NCI-H69 (cell line): ENCODE measurements around the gene RCVRN.

ENCODE experiments used
- DNase-seq: peaks from one replicate; lab custom pipeline; 2025; lab: John Stamatoyannopoulos, UW

Gene RCVRN

GRCh38 chr17:9898812-9899211 lies 6.3 kb downstream of the RCVRN start:
- DNase-seq, result no peak

- no peak for DNase-seq
These were observed 7.6 kb downstream of the RCVRN start for GRCh38 chr17:9897372-9897968.

GRCh38 chr17:9895923-9896322 lies 9.1 kb downstream of the RCVRN start:
- no peak for DNase-seq

- no peak for DNase-seq
These were observed 10.8 kb downstream of the RCVRN start for GRCh38 chr17:9894231-9894630.

GRCh38 chr17:9893411-9894012 lies 11.6 kb downstream of the RCVRN start:
- no peak for DNase-seq

- no peak for DNase-seq
These were observed 14.9 kb downstream of the RCVRN start for GRCh38 chr17:9890124-9890523.

- DNase-seq, result no peak
These were observed 17.6 kb downstream of the RCVRN start for GRCh38 chr17:9887508-9887907.

GRCh38 chr17:9886141-9886930 lies 18.7 kb downstream of the RCVRN start:
- DNase-seq, result no peak

GRCh38 chr17:9883451-9883850 lies 21.6 kb downstream of the RCVRN start:
- DNase-seq, result no peak

- DNase-seq, result no peak
These were observed 24.5 kb downstream of the RCVRN start for GRCh38 chr17:9880582-9880999.

- no peak for DNase-seq
These were observed 26.1 kb downstream of the RCVRN start for GRCh38 chr17:9878786-9879525.

GRCh38 chr17:9878356-9878755 lies 26.7 kb downstream of the RCVRN start:
- DNase-seq, result no peak

GRCh38 chr17:9875441-9875840 lies 29.6 kb downstream of the RCVRN start:
- no peak for DNase-seq

GRCh38 chr17:9874722-9875121 lies 30.3 kb downstream of the RCVRN start:
- DNase-seq, result no peak

- no peak for DNase-seq
These were observed 32.2 kb downstream of the RCVRN start for GRCh38 chr17:9872852-9873251.

- DNase-seq, result no peak
These were observed 36.5 kb downstream of the RCVRN start for GRCh38 chr17:9868552-9868951.

- DNase-seq, result no peak
These were observed 39.5 kb downstream of the RCVRN start for GRCh38 chr17:9865586-9865985.

- no peak for DNase-seq
These were observed 42.1 kb downstream of the RCVRN start for GRCh38 chr17:9862949-9863348.

GRCh38 chr17:9862220-9862619 lies 42.9 kb downstream of the RCVRN start:
- no peak for DNase-seq

GRCh38 chr17:9860851-9861250 lies 44.2 kb downstream of the RCVRN start:
- DNase-seq, result no peak

GRCh38 chr17:9859781-9860180 lies 45.3 kb downstream of the RCVRN start:
- no peak for DNase-seq

- DNase-seq, result no peak
These were observed 50.0 kb downstream of the RCVRN start for GRCh38 chr17:9855036-9855435.

- DNase-seq, result no peak
These were observed 50.8 kb downstream of the RCVRN start for GRCh38 chr17:9854255-9854654.
